Midbrain (tissue), 1 donor: ENCODE results near the gene VPS33A.

Experiments
- DNase-seq: peaks from one replicate; lab custom pipeline; 2025; lab: John Stamatoyannopoulos, UW

The VPS33A gene

DNA sequence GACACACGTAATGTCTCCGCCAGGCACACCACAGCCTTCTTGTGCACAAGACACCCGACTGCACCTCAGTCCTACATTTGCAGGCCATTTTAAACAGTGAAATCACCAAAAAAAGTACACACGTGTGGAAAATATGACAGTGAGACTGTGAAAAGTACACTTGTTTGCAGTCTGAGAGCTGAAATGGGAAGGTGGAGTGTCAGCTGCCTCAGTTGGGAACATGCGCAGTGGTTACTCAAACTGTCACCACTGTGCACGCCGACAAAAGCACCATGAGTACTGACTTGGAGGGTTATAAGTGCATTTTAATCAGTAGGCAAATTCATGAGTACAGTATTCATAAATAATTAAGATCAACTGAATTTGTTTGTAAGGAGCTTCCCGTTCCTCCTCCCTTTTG is 15.8 kb downstream of the VPS33A start:
- no peak for DNase-seq

DNA sequence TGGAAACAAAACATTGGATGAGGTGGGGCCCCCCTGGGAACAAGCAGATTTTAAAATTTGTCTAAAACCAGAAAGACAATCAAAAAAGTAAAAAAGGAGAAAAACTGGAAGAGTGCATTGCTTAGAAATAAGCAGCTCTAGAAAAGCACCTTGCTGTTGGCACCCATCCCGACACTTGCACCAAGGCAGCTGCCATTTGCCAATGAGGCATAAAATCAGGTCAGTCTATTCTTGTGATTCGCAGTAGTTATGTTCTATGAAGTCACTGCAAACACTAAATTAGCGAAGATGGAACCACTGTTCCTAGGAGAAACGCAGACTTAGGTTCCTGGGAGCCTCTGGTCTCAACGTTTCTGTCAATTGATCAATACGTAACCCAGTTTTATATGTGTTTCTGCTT is 16.2 kb downstream of the VPS33A start:
- no peak for DNase-seq

GRCh38 chr12:122245553-122245952 is 20.7 kb downstream of the VPS33A start:
- DNase-seq: no peak

GRCh38 chr12:122244565-122245371 is 21.5 kb downstream of the VPS33A start:
- DNase-seq: no peak

DNA sequence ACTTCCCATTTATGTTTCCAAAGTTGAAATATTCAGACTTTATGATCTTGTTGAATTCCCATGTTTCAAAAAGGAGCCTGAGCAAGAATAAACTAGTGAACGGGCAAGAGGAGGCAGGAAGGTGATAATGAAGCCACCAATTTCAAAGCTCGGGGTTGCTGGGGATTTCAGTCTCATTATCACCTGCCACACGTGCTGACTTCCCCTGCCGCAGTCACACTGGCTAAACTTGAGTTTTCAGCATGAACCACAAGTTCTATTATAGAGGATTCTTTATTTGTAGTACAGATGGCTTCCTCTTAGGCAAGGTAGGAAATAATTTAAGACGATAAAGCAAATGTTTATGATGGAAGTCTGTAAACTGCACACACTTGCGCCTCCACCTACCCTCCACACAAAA is 22.3 kb downstream of the VPS33A start:
- DNase-seq: no peak

- DNase-seq: no peak
These were observed 27.4 kb downstream of the VPS33A start for GRCh38 chr12:122238861-122239260.

GRCh38 chr12:122235741-122236140 is 30.6 kb downstream of the VPS33A start:
- DNase-seq: no peak

DNA sequence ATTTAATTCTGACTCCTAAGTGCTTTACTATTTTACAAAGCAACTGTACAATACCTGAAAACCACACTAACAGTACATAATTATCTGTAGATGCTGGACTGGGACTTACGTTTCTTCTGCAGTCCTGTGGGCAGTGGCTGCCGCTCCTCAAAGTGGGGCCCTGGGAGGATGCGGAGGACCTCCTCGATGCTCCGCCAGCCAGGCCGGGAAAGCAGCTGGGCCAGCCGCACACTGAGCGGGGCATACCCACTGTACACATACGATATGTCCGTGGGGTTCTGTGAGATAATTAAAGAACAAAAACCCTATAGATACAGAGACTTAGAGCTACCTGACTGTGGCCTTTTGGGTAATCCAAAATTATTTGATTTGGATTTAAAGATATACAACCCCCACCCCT is 33.6 kb downstream of the VPS33A start:
- DNase-seq: no peak

DNA sequence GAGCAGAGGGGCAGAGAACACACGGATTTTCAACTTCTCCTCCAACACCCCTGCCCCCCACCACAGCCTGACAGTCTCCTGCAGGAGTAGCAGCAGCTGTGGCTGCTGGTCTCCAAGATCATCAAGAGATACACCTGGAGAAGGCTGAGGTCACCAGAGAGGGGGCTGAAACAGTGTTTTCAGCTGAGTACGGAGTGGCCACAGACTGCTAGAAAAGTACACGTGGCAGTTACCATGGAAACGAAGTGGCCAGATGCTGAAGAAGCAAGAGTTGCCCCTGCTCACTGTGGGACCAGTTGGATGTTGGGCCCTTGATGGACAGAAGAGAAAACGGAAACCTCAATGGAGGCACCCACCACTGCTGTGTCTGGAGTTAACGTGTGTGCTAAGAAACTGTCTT is 35.5 kb downstream of the VPS33A start:
- no peak for DNase-seq

DNA sequence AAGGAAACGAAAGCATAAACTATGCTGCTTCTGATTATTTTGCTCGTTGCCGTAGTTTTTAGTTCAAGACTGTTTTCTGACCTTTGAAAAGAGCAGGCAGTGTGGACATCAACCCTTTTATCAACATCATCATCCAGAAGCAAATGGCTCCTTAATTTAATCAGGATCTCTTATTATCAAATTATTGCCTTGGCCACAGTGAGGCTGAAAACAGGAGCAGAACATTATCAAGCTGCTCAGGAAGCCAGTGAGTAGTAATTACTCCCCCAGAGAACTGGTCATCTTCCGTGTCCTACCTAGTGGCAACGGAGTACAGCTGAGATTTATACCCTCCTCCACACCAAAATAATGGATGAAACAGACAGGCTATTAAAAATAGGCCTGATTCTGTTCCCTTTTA is 38.2 kb downstream of the VPS33A start:
- no peak for DNase-seq

DNA sequence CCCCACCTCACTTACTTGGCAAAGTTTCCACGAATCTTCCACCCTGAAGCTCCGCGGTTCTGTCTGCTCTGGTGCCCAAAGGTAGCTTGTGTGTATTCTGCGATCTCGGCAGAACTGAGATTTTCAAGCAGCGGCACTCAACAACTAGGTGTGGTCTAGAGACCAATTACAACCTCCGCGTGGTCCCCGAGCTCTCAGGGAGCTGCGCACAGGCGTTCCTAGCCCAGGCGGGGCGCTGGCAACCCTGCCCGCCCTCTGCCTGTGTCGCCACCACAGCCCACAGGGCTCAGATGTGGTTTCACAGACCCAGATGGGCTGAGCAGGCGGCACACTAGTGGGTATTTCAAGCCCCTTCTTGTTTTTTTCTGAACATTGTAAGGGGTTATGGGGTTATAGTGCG is 39.0 kb downstream of the VPS33A start:
- DNase-seq: no peak

DNA sequence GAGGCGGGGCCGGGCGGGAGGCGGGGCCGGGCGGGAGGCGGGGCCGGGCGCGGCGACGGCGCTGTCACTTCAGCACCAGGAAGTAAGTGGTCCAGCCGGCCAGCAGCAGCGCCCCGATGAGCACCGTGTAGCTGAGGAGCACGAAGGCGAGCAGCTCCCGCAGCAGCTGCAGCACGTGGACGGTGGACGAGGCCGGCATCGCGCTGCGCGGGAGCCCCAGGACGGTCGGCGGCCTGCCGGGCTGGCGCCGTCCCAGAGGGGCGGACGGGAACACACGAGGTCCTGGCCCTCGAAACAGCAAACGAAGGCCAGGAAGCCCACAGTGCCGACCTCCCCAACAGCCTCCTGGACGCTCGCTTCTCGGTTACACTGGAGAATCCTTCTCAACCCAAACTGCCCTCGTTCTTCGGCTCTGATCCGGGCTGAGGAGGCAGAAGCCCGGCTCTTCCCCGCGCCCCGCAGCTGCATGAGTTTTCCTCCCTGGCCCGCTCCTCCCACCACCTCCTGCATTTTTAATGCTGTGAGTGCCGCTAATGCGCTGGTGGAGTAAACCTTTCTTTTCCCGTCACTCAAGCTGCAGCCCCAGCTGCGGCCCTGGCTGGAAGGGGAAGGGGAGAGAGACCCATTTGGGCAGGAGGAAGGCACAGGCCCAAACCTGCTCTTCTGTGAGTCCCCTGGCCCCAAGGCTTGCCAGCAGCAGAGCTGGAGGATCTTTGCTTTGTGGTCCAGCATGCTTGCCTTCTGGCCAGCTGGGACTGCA is 39.7 kb downstream of the VPS33A start:
- DNase-seq: no peak

DNA sequence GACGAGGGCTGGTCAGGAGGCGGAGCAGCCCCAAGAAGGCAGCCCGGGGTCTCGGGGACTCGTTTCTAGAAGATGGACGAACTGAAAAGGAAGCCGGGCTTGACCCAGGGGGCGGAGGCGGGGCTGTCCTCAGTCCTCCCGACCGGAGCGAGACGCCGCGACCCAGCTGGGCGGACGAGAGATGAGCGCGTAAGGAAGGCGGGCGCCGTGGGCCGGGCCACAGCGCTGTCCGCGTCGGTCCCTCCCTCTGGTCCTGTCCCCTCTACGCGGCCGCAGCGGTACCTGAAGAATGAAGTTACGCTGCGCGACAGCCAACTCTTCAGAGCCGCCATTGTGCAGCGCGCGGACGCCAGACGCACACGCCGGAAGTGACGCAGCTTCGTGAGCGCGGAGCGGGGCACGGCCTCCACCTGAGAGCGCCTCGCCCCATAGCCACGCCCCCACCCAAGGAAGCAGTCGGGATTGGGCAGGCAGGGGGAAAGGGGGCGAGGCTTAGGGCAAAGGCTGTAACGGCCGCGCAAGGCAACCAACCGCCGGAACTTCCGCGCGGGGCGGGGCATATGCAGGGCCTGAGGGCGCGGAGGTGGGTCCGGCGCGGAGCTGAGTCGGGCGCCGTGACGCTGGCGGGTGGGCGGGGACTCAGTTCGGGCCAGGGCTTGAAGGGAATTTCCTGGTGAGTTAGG is 40.5 kb downstream of the VPS33A start, which contains the start of gene DIABLO:
Gene DIABLO, minus strand, starts transcription at position 370 of the 683 bp plus-strand sequence. Its CDS starts 38 bp downstream, at position 332.
- DNase-seq: peak; percentile 100

DNA sequence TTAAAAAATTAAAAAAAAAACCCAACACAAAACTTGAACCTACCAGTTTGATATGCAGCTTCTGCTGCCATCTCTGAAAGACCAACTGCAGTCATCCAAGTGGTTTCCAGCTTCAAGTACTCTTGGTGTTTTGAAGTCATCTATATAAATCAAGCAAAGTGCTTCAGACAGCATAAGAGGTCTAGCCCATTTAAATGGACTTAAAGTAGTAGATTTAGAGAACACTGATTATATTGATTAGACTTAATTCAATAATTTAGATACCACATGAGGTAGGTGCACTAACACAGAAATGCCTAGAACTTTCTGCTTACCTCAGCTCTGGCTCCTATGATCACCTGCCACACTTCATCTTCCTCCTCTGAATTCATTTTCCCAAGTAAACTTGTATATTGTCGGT is 49.8 kb downstream of the VPS33A start:
- no peak for DNase-seq

DNA sequence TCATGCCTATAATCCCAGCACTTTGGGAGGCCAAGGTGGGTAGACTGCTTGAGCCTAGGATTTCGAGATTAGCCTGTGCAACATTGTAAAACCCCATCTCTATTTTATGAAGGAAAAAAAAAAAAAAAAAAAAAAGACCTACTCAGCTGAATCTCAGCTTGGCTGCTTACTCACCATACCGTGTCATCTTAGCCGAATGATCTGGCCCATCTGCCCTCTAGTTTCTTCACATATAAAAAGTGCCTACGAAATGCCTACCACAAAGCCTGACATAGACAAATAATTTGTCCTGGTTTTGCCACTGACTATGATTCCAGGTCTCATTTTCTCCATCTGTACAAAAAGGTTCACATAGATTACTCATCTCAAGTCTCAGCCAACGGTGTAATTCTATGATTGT is 50.5 kb downstream of the VPS33A start:
- no peak for DNase-seq

DNA sequence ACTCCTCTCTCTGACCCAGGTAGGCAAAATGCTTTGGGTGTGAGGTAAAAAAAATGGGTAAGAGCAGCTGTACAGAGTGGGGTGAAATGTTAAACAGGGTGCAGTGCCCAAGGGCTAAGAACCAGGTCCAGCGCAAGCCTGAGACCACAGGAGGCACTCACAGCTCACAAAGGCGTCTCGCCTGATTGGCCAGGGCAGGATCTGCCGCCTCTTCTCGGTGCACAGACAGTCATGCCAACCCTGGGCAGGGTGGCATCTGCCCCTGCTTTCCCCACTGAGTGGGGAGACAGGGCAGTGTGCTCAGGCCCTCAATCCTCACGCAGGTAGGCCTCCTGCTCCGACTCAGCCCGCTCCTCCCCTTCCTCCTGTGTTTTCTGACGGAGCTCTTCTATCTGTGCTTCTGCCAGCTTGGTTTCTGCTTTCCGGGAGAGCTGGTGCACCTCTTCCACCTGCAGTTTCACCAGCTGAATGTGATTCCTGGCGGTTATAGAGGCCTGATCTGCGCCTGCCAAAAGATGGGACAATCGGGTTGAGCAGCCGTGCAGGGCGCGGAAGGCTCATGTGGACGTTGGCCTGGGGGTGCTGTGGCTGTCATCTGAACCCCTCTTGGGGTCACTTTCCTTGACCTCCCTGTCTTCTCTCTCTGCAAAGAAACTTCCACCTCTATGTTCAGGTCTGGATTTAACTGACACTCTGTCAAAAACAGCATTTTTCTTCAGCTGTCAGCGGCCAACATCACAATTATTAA is 58.0 kb downstream of the VPS33A start:
- no peak for DNase-seq

GRCh38 chr12:122207391-122207790 is 58.9 kb downstream of the VPS33A start:
- DNase-seq: no peak

DNA sequence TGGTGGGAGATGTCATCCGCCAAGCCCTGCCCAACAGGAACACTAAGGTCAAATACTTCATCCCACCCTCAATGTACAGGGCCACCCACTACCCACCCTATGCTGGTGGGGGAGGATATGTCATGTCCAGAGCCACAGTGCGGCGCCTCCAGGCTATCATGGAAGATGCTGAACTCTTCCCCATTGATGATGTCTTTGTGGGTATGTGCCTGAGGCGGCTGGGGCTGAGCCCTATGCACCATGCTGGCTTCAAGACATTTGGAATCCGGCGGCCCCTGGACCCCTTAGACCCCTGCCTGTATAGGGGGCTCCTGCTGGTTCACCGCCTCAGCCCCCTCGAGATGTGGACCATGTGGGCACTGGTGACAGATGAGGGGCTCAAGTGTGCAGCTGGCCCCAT is 59.3 kb downstream of the VPS33A start:
- DNase-seq: no peak

GRCh38 chr12:122206111-122206881 is 60.0 kb downstream of the VPS33A start:
- no peak for DNase-seq

DNA sequence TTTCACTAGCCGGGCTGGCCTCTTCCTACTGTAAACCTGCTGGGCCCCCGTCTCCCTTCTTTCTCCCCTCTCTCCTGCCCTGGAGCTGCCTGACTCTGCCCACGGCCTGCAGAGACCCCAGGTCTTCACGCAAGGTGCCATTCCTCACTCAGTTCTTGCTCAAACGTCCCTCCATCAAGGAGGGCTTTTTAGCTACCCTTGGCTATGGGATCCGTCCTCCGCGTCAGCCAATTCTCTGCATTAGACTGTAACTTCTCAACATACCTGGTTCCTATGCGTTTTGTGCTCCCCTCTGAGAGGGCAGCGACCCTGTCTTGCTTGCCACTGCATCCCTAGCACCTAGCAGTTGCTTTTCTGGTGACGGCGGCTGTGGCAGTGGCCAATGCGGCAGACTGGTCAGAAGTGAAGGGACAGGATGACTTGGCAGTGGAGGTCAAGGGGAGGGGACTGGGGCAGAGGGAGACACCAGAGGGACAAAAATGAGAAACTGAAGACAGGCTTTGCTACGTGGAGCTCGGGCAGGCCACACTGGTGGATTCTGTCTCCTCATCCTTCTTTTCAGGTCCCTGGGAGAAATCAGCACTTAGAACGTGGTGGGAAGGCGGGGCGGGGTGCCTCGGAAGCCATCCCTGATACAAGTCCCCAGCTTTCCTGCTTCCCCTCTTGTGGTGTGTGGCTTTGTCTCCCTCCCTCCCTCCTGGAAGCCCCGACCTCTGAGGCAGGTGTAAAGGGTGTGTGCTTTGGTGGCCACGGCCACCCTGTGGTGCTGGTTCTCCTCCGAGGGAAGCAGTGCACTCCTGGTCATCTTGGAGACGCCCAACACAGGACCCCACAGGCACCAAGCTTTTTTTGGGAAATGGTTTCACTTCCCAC is 61.0 kb downstream of the VPS33A start:
- no peak for DNase-seq
